ENCODE data around the gene KANK3. TPM values are rescaled to one million over a fixed set of nuclear protein-coding genes. Genes with fewer than 3 reads are reported as not detected.

KANK3 gene
- total and polyA plus RNA-seq, 10 of the 15 experiments (the other 5 are each of a cell fraction or from before 2014, with no cell fraction given) = 0.03 to 0.93 (median 0.22) TPM; not detected in 1

GRCh38 chr19:8307965-8308866 lies 34.8 kb downstream of the KANK3 start, which contains the start of gene CD320 (continued):
- peak; percentile 50 for TF ChIP-seq E4F1 (IDR thresholded peaks at IDR 0.05; ENCODE audit: borderline replicate concordance, partially characterized antibody)
- TF ChIP-seq POU2F2 (IDR thresholded peaks at IDR 0.05; ENCODE audit: borderline replicate concordance, low read depth, low read length) = peak; percentile 41; the same call in 1 of the 3 replicates
- peak; percentile 52 for TF ChIP-seq CREM (IDR thresholded peaks at IDR 0.05; ENCODE audit: low read depth)
- peak; percentile 52 for TF ChIP-seq GATAD2B (conservative IDR thresholded peaks at IDR 0.05; ENCODE audit: low read depth)
- TF ChIP-seq IKZF1 (conservative IDR thresholded peaks at IDR 0.05) = peak; percentile 74
- no peak for TF ChIP-seq TCF7 (IDR thresholded peaks at IDR 0.05; ENCODE audit: borderline replicate concordance)
- TF ChIP-seq SRF (IDR thresholded peaks at IDR 0.05; ENCODE audit: low read depth in 2 of 2, low read length in 2 of 2) = peak in 1 of 2 experiments; percentile 68; a peak in 2 of 4 replicates
- TF ChIP-seq PKNOX1 (IDR thresholded peaks at IDR 0.05) = peak; percentile 97
- peak; percentile 75; the same call in 1 of the 2 replicates for TF ChIP-seq SMAD5 (IDR thresholded peaks at IDR 0.05; ENCODE audit: low read depth)
- TF ChIP-seq BRCA1 (IDR thresholded peaks at IDR 0.05; ENCODE audit: low read depth, low read length) = peak; percentile 75
- TF ChIP-seq NFYA (IDR thresholded peaks at IDR 0.05; ENCODE audit: borderline replicate concordance, low read depth, low read length) = no peak
- TF ChIP-seq CBFB (IDR thresholded peaks at IDR 0.05; ENCODE audit: low read depth) = peak; percentile 11; the same call in 1 of the 2 replicates
- TF ChIP-seq BCLAF1 (IDR thresholded peaks at IDR 0.05) = no peak
- no peak for TF ChIP-seq STAT3 (IDR thresholded peaks at IDR 0.05; ENCODE audit: low read depth, low read length)
- TF ChIP-seq CBX3 (IDR thresholded peaks at IDR 0.05; ENCODE audit: borderline replicate concordance, low read depth) = no peak
- TF ChIP-seq ESRRA (IDR thresholded peaks at IDR 0.05; ENCODE audit: low read length) = 0 out of 2 replicates have a peak, but pooled peaks have one; percentile 68
- no peak for TF ChIP-seq HDAC2 (IDR thresholded peaks at IDR 0.05)
- TF ChIP-seq REST (IDR thresholded peaks at IDR 0.05; ENCODE audit: low read depth, low read length) = peak; percentile 52; the same call in 1 of the 2 replicates
- TF ChIP-seq ZNF207 (IDR thresholded peaks at IDR 0.05; ENCODE audit: borderline replicate concordance) = peak; percentile 50; the same call in 1 of the 2 replicates
- TF ChIP-seq ZZZ3 (IDR thresholded peaks at IDR 0.05; ENCODE audit: control insufficient read depth, insufficient read length, low read depth) = no peak

All from GM12878 (cell line).